ENCODE measurements around the gene ARIH1.

ARIH1 gene

DNA sequence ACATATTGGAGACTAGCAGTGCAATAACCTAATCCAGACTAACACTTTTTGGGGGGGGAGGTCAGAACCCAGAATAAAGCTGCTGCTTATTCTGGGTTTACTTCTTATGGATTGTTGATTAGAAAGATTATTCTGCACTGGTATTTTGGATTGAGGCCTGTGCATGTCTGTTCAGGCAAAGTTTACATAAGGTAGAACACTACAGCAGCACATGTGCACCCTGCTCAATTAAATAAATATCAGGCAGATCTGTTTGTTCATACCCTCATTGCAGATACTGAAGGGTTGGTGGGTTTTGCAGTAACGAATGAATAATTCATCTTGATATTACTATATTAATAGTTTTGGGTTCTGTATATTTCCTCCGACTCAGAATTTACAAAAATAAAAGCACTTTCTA is 19.1 kb downstream of the ARIH1 start:
- Histone ChIP-seq H3K36me3 (replicated peaks) (peaks cover 16% of the 10 kb centered on the region), H3K27me3 (ENCODE audit: low read depth) (no peaks in the 10 kb centered on the region), H3K4me3 (no peak overlapping the region), H3K9me3 (no peaks in the 10 kb centered on the region), H3K4me1 (peaks cover 12% of the 10 kb centered on the region)
- in situ Hi-C loops (cut with MboI; ENCODE audit: low sequenced_read_pairs), result no loop called here
- no peak for DNase-seq (ENCODE audit: low spot score in 2 of 2)

- no peaks in the 10 kb centered on the region for H3K9me3 ChIP-seq
- no peak for DNase-seq (ENCODE audit: low spot score in 2 of 2)
Measured at GRCh38 chr15:72495007-72495406, 20.9 kb downstream of the ARIH1 start.

DNA sequence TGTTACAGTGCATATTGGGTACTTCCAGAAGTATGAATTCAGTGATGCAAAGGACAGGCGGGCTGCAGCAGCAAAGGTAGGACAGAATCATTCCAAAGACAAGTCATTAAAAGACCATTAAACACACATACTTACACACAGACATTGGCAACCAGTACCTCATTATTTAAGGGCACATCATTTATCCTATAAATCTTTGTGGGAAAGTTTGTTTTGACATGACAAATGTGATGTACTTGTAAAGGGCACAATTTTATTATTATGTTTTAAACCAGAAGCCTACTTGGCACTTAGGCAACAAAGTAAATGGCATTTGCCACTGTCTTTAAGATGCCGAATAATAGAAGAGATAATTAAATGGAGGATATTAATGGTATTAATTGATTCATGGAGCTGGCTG is 22.7 kb downstream of the ARIH1 start:
- Histone ChIP-seq H3K27me3 (ENCODE audit: low read depth) (no peaks in the 10 kb centered on the region), H3K9me3 (no peaks in the 10 kb centered on the region), H3K36me3 (replicated peaks) (peaks cover 20% of the 10 kb centered on the region), H3K4me3 (no peak overlapping the region), H3K4me1 (peaks cover 12% of the 10 kb centered on the region)
- in situ Hi-C loops (cut with MboI; ENCODE audit: low sequenced_read_pairs), result no loop called here
- DNase-seq (ENCODE audit: low spot score in 2 of 2), result no peak

More at GRCh38 chr15:72495007-72495406, 20.9 kb downstream of the ARIH1 start:
- no peaks in the 10 kb centered on the region for H3K27me3 ChIP-seq (ENCODE audit: low read depth)
- peaks cover 15% of the 10 kb centered on the region for H3K36me3 ChIP-seq (replicated peaks)
- H3K4me3 ChIP-seq, result no peak overlapping the region
- H3K4me1 ChIP-seq, result peaks cover 12% of the 10 kb centered on the region
- in situ Hi-C loops (cut with MboI; ENCODE audit: low sequenced_read_pairs), result no loop called here

- Histone ChIP-seq H3K9me3 (no peaks in the 10 kb centered on the region), H3K27me3 (ENCODE audit: low read depth) (no peaks in the 10 kb centered on the region), H3K4me1 (peaks cover 12% of the 10 kb centered on the region), H3K36me3 (replicated peaks) (peaks cover 20% of the 10 kb centered on the region), H3K4me3 (no peak overlapping the region)
- no peak for DNase-seq (ENCODE audit: low spot score in 2 of 2)
- in situ Hi-C loops (cut with MboI; ENCODE audit: low sequenced_read_pairs), result no loop called here
Measured at GRCh38 chr15:72497402-72497801, 23.3 kb downstream of the ARIH1 start.

- H3K36me3 ChIP-seq (replicated peaks), result peaks cover 17% of the 10 kb centered on the region
- H3K4me3 ChIP-seq, result no peak overlapping the region
- peaks cover 3% of the 10 kb centered on the region; the same call in 1 of the 2 replicates for H3K4me1 ChIP-seq
- no peaks in the 10 kb centered on the region for H3K27me3 ChIP-seq (ENCODE audit: low read depth)
- H3K9me3 ChIP-seq, result no peaks in the 10 kb centered on the region
- in situ Hi-C loops (cut with MboI; ENCODE audit: low sequenced_read_pairs), result no loop called here
- DNase-seq (ENCODE audit: low spot score in 2 of 2), result no peak
Measured at GRCh38 chr15:72502220-72502809, 28.2 kb downstream of the ARIH1 start.

- DNase-seq (ENCODE audit: low spot score in 2 of 2), result no peak
- H3K27me3 ChIP-seq (ENCODE audit: low read depth), result no peaks in the 10 kb centered on the region
- no peak overlapping the region for H3K4me3 ChIP-seq
- H3K36me3 ChIP-seq (replicated peaks), result peaks cover 14% of the 10 kb centered on the region
- H3K4me1 ChIP-seq, result no peaks in the 10 kb centered on the region; the same call in 1 of the 2 replicates
- no peaks in the 10 kb centered on the region for H3K9me3 ChIP-seq
- in situ Hi-C loops (cut with MboI; ENCODE audit: low sequenced_read_pairs), result no loop called here
Measured at GRCh38 chr15:72503147-72503546, 29.0 kb downstream of the ARIH1 start.

DNA sequence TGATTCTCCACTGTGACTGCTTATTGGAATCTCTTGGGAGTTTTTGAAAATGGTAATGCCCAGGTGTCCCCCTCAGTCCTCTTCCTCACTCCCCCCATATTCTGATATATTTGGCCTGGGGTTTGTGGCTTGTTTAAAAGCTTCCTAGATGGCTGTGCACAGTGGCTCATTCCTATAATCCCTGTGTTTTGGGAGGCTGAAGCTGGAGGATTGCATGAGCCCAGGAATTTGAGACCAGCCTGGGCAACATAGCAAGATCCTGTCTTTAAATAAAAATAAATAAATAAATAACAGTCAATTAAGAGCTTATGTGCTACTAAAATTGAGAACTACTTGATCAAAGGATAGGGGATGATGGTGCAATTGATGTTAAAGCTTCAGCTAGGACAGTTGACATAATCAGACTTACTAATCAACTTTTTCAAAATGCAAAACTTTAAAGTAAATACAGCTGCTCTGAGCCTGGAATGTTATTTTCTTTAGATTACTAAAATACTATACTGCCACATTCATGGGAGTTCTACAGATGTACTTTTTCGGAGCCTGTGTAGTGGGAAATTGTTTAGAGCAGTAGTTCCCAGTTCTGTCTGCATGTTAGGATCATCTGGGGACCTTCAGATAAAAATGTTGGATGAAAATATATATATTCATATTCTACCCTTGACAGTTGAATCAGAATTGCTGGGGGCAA is 33.4 kb downstream of the ARIH1 start:
- no peak for DNase-seq (ENCODE audit: low spot score in 2 of 2)
- Histone ChIP-seq H3K4me3 (no peak overlapping the region), H3K4me1 (no peaks in the 10 kb centered on the region), H3K9me3 (no peaks in the 10 kb centered on the region), H3K27me3 (ENCODE audit: low read depth) (no peaks in the 10 kb centered on the region), H3K36me3 (replicated peaks) (no peaks in the 10 kb centered on the region; the same call in 1 of the 2 replicates)
- in situ Hi-C loops (cut with MboI; ENCODE audit: low sequenced_read_pairs), result no loop called here

DNA sequence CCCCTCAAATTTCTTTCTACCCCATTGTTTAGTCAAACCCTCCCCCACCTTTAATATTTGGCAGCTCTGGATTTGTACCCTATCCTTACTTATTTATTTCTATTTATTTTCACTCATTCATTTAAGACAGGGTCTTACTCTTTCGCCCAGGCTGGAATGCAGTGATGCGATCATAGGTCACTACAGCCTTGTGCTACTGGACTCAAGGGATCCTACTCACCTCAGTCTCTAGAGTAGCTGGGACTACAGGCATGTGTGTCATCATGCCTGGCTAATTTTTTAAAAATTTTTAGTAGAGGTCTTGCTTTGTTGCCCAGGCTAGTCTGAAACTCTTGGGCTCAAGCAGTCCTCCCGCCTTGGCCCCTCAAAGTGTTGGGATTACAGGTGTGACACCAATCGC is 35.4 kb downstream of the ARIH1 start:
- in situ Hi-C loops (cut with MboI; ENCODE audit: low sequenced_read_pairs), result no loop called here
- no peaks in the 10 kb centered on the region for H3K9me3 ChIP-seq
- H3K4me1 ChIP-seq, result no peaks in the 10 kb centered on the region
- H3K4me3 ChIP-seq, result no peak overlapping the region
- H3K27me3 ChIP-seq (ENCODE audit: low read depth), result no peaks in the 10 kb centered on the region
- H3K36me3 ChIP-seq (replicated peaks), result no peaks in the 10 kb centered on the region; the same call in 1 of the 2 replicates
- DNase-seq (ENCODE audit: low spot score in 2 of 2), result no peak

DNA sequence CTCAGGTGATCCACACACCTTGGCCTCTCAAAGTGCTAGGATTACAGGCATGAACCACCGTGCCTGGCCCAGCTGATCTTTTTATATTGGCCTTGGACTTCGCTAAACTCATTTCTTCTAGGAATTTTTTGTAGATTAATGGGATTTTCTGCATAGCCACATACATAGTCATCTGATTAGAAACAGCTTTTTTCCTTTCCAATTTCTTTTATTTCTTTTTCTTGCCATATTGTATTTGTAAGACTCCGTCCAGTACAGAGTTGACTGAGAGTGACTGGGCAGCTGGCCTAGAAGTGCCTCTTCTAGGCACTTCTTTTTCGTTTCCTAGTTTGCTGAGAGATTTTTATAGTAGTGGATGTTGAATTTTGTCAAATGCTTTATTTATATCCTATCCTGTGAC is 37.4 kb downstream of the ARIH1 start:
- Histone ChIP-seq H3K4me1 (peaks cover 13% of the 10 kb centered on the region), H3K4me3 (no peak overlapping the region), H3K36me3 (replicated peaks) (no peaks in the 10 kb centered on the region), H3K27me3 (ENCODE audit: low read depth) (no peaks in the 10 kb centered on the region), H3K9me3 (no peaks in the 10 kb centered on the region)
- DNase-seq (ENCODE audit: low spot score in 2 of 2), result no peak
- in situ Hi-C loops (cut with MboI; ENCODE audit: low sequenced_read_pairs), result no loop called here

DNA sequence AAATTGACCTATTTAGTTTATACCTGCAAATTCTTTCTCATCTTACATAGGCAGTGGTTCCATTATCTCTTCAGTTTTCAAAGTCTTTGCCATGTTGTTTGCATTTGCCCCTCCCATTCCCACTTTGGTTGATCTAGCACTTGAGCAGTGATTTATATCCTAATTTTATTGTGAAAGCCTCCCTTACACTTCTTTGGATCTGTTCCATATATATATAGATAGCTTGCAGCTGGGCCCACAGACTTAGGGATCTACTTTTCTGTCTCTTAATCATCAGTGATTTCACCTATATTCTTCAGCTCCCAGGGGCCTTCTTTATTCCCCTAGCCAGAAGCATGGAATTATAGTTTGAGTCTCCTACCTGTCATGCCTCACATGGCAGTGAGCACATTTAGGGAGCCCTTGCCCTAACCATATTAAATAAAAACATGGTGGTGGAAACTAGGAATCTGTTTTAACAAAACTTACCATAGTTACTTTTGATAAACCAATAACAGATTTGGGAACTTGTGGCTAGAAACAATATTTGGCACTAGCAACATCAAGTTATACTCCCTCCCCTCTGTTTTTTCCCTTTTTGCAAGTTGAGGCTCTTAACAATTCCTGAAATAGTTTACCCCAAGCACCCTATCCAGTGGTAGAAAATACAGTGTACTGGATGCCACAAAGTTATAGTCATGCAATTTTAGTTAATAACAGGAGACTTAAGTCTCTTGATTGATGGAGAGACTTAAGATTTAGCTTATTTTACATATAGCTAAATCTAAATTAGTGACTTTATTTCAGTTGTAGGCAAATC is 41.7 kb downstream of the ARIH1 start:
- Histone ChIP-seq H3K36me3 (replicated peaks) (0 out of 2 replicates have a peak, but pooled peaks cover 3% of the 10 kb centered on the region), H3K9me3 (no peaks in the 10 kb centered on the region), H3K4me3 (no peak overlapping the region), H3K4me1 (peaks cover 13% of the 10 kb centered on the region), H3K27me3 (ENCODE audit: low read depth) (no peaks in the 10 kb centered on the region)
- DNase-seq (ENCODE audit: low spot score in 2 of 2), result peak in 1 of 2 experiments; percentile 41
- in situ Hi-C loops (cut with MboI; ENCODE audit: low sequenced_read_pairs), result no loop called here

- Histone ChIP-seq H3K4me1 (peaks cover 13% of the 10 kb centered on the region), H3K36me3 (replicated peaks) (0 out of 2 replicates have a peak, but pooled peaks cover 3% of the 10 kb centered on the region), H3K9me3 (no peaks in the 10 kb centered on the region), H3K4me3 (no peak overlapping the region), H3K27me3 (ENCODE audit: low read depth) (no peaks in the 10 kb centered on the region)
- in situ Hi-C loops (cut with MboI; ENCODE audit: low sequenced_read_pairs), result no loop called here
- DNase-seq (ENCODE audit: low spot score in 2 of 2), result no peak
Measured at GRCh38 chr15:72516777-72517176, 42.6 kb downstream of the ARIH1 start.

- DNase-seq (ENCODE audit: low spot score in 2 of 2), result no peak
- in situ Hi-C loops (cut with MboI; ENCODE audit: low sequenced_read_pairs), result no loop called here
- Histone ChIP-seq H3K36me3 (replicated peaks) (peaks cover 10% of the 10 kb centered on the region), H3K4me1 (no peaks in the 10 kb centered on the region), H3K27me3 (ENCODE audit: low read depth) (no peaks in the 10 kb centered on the region), H3K4me3 (no peak overlapping the region), H3K9me3 (no peaks in the 10 kb centered on the region)
Measured at GRCh38 chr15:72521682-72522081, 47.6 kb downstream of the ARIH1 start.

- peak in 1 of 2 experiments; percentile 34 for DNase-seq (ENCODE audit: low spot score in 2 of 2)
- Histone ChIP-seq H3K4me1 (no peaks in the 10 kb centered on the region), H3K9me3 (no peaks in the 10 kb centered on the region), H3K4me3 (no peak overlapping the region), H3K27me3 (ENCODE audit: low read depth) (no peaks in the 10 kb centered on the region), H3K36me3 (replicated peaks) (peaks cover 8% of the 10 kb centered on the region; the same call in 1 of the 2 replicates)
- in situ Hi-C loops (cut with MboI; ENCODE audit: low sequenced_read_pairs), result no loop called here
Measured at GRCh38 chr15:72532991-72533601, 59.0 kb downstream of the ARIH1 start.

Measured in HAP-1 (cell line).